GM21786 (cell line): ENCODE data around the gene RETREG3.
"Not testable (repeated sequence)": the region's sequence is repeated elsewhere in the genome, so short reads cannot be mapped to it uniquely, and the experiment has no call there.

ENCODE experiments used
- ATAC-seq: cut with Tn5 transposase; IDR thresholded peaks from one replicate; pipeline ENCODE4 v1.9.1; 2021; ENCODE audit not compliant: unreplicated experiment

RETREG3 gene

GRCh38 chr17:42613699-42614295 is 4.6 kb upstream of the RETREG3 start:
- ATAC-seq: no peak

GRCh38 chr17:42612013-42612412 is 2.8 kb upstream of the RETREG3 start:
- no peak for ATAC-seq

GRCh38 chr17:42609814-42610801 is 934 bp upstream of the RETREG3 start:
- not testable (repeated sequence) for ATAC-seq

- peak; percentile 25 for ATAC-seq
Measured at GRCh38 chr17:42608305-42609181, 631 bp downstream of the RETREG3 start.

GRCh38 chr17:42607769-42608168 is 1.4 kb downstream of the RETREG3 start:
- ATAC-seq: no peak

GRCh38 chr17:42603318-42603717 is 5.9 kb downstream of the RETREG3 start:
- no peak for ATAC-seq

GRCh38 chr17:42598905-42599304 is 10.3 kb downstream of the RETREG3 start:
- no peak for ATAC-seq

GRCh38 chr17:42596386-42596785 is 12.8 kb downstream of the RETREG3 start:
- ATAC-seq: no peak

- no peak for ATAC-seq
Measured at GRCh38 chr17:42591411-42591810, 17.8 kb downstream of the RETREG3 start.

- no peak for ATAC-seq
Measured at GRCh38 chr17:42590886-42591285, 18.3 kb downstream of the RETREG3 start.

GRCh38 chr17:42586514-42587230 is 22.5 kb downstream of the RETREG3 start:
- ATAC-seq: no peak

- no peak for ATAC-seq
Measured at GRCh38 chr17:42585353-42585752, 23.8 kb downstream of the RETREG3 start.

- no peak for ATAC-seq
Measured at GRCh38 chr17:42584880-42585279, 24.3 kb downstream of the RETREG3 start.

- ATAC-seq: no peak
Measured at GRCh38 chr17:42581744-42582270, 27.4 kb downstream of the RETREG3 start.

GRCh38 chr17:42579794-42580551 is 29.2 kb downstream of the RETREG3 start:
- no peak for ATAC-seq

- ATAC-seq: peak; percentile 49
Measured at GRCh38 chr17:42578282-42578869, 30.8 kb downstream of the RETREG3 start.

- ATAC-seq: peak; percentile 64
Measured at GRCh38 chr17:42577532-42578281, 31.5 kb downstream of the RETREG3 start, which contains the start of gene PSMC3IP. Gene PSMC3IP, minus strand, starts transcription at chr17:42577729. Its CDS starts 43 bp downstream, at chr17:42577686.

GRCh38 chr17:42577140-42577531 is 32.0 kb downstream of the RETREG3 start:
- ATAC-seq: no peak
